Endothelial cell (in vitro differentiated cells): ENCODE data around the gene TBC1D5. TPM values are rescaled to one million over a fixed set of nuclear protein-coding genes. Genes with fewer than 3 reads are reported as not detected.

Experiments used
- DNase-seq: peaks from one replicate; pipeline ENCODE4 v3.0.0; 2021; ENCODE audit warnings: low spot score
- H3K27ac Mint-ChIP-seq: one replicate; pipeline ENCODE4 v1.8.0; 2021; ENCODE audit warnings: mixed read lengths, inconsistent platforms; ENCODE audit not compliant: unreplicated experiment
- H3K27me3 Mint-ChIP-seq: one replicate; pipeline ENCODE4 v1.8.0; 2021; ENCODE audit warnings: mild to moderate bottlenecking, moderate library complexity, mixed read lengths, inconsistent platforms; ENCODE audit not compliant: unreplicated experiment
- H3K36me3 Mint-ChIP-seq: one replicate; pipeline ENCODE4 v1.8.0; 2021; ENCODE audit warnings: mild to moderate bottlenecking, low read depth, mixed read lengths, inconsistent platforms; ENCODE audit not compliant: unreplicated experiment
- H3K4me1 Mint-ChIP-seq: one replicate; pipeline ENCODE4 v1.8.0; 2021; ENCODE audit warnings: mild to moderate bottlenecking, mixed read lengths, inconsistent platforms; ENCODE audit not compliant: unreplicated experiment
- H3K4me3 Mint-ChIP-seq: one replicate; pipeline ENCODE4 v1.8.0; 2021; ENCODE audit warnings: mild to moderate bottlenecking, mixed read lengths, inconsistent platforms; ENCODE audit not compliant: unreplicated experiment
- H3K9me3 Mint-ChIP-seq: one replicate; pipeline ENCODE4 v1.8.0; 2021; ENCODE audit warnings: mixed read lengths, inconsistent platforms; ENCODE audit not compliant: unreplicated experiment
- total RNA-seq: library from RNA; stranded (reverse); fragmentation: NEBNext Ultra II Directional; extraction: Animal tissue kit (Norgen Biotek cat#: 25700); gene quantifications from one replicate; pipeline ENCODE4 v1.2.1, GENCODE V29; 2021; ENCODE audit not compliant: unreplicated experiment
- TF ChIP-seq, protein P1 (sequence below): fragments of 200-600 bp; sonication (generic); IDR thresholded peaks from one replicate; pipeline ENCODE4 v1.5.0; 2021; ENCODE audit warnings: antibody characterized with exemption; ENCODE audit not compliant: unreplicated experiment

TBC1D5 gene
- total RNA-seq, 1 donor from 2014 or later: 48.2 TPM

DNA sequence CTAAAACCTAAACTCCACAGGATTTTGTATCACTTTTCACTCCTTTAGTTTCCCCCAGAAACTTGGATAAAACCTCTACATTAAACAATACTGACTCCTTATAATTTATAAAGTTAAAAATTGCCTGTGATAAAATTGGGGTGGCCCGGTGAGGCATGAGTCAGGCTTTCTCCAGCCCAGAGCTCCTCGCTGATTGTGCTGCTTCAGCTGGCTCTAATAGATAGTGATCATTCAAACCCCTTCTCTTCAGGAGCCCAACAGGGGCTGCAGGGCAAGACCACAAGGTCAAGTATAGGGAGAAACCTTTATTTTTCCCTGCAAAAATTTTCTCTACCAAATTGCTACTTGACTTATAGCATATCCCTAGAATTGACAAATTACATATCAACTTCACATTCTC lies 549.4 kb downstream of the TBC1D5 start:
- TF ChIP-seq, protein P1, sequence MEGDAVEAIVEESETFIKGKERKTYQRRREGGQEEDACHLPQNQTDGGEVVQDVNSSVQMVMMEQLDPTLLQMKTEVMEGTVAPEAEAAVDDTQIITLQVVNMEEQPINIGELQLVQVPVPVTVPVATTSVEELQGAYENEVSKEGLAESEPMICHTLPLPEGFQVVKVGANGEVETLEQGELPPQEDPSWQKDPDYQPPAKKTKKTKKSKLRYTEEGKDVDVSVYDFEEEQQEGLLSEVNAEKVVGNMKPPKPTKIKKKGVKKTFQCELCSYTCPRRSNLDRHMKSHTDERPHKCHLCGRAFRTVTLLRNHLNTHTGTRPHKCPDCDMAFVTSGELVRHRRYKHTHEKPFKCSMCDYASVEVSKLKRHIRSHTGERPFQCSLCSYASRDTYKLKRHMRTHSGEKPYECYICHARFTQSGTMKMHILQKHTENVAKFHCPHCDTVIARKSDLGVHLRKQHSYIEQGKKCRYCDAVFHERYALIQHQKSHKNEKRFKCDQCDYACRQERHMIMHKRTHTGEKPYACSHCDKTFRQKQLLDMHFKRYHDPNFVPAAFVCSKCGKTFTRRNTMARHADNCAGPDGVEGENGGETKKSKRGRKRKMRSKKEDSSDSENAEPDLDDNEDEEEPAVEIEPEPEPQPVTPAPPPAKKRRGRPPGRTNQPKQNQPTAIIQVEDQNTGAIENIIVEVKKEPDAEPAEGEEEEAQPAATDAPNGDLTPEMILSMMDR: no peak
- Mint-ChIP-seq H3K4me1 (peaks cover 27% of the 10 kb centered on the region), H3K27ac (peak overlapping the region; percentile 90), H3K9me3 (no peaks in the 10 kb centered on the region), H3K27me3 (no peaks in the 10 kb centered on the region), H3K36me3 (no peaks in the 10 kb centered on the region), H3K4me3 (no peak overlapping the region)
- no peak for DNase-seq

DNA sequence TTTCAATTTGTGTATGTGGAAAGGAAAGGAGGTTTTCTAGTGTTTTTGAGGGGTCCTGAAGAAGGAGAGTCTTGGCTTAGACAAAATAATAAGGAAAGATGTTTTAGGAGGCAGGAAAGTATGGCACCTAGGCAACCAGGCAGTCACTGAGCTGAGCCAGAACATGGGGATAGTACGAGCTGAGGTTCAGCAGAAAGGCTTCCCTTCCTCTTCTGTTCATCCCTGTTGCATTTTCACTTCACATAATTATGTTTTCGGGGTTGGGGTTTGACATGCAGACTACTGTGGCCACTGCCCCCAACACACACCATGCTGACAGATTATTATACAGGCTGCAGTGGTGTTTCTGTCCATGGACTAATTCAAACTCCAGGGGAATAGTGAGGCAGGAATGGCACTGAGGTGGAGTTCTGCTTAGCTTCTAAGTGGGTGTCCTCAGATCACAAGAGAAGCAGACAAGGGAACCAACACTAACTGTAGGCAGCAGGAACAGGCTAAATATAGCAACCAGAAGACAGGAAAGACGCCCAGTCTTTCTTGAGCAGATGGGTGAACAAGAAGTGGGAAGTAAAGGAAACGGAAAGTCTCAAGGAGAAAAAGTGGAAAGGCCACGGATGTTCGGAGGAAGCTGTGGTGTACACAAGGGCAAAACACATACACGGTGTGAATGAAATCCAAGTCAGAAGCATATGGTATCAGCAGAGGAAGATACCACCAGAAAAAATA lies 551.9 kb downstream of the TBC1D5 start:
- Mint-ChIP-seq H3K36me3 (no peaks in the 10 kb centered on the region), H3K27ac (peak overlapping the region; percentile 83), H3K9me3 (no peaks in the 10 kb centered on the region), H3K27me3 (no peaks in the 10 kb centered on the region), H3K4me1 (peaks cover 25% of the 10 kb centered on the region), H3K4me3 (no peak overlapping the region)
- TF ChIP-seq, protein P1: no peak
- no peak for DNase-seq

DNA sequence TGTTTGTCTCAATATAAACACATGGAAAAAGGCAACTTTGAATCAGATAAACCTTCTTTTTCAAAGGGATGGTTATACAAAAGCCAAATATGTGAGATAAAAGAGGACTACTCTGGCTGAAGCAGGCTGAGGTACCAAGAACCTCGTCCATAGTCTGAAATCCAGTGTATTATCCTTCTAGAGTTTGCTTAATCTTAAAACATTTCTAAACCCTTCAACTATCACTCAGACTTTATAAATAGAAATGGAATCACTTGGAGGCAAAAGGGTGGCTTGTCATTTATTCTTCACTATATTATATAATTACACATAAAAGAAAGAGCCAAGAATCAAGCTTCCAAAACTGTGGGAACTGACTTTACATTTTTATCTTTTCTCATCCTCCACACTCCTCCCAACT lies 554.1 kb downstream of the TBC1D5 start:
- H3K4me3 Mint-ChIP-seq: no peak overlapping the region
- DNase-seq: no peak
- TF ChIP-seq, protein P1: no peak
- H3K27me3 Mint-ChIP-seq: no peaks in the 10 kb centered on the region
- peaks cover 25% of the 10 kb centered on the region for H3K4me1 Mint-ChIP-seq
- H3K27ac Mint-ChIP-seq: no peak overlapping the region
- H3K36me3 Mint-ChIP-seq: no peaks in the 10 kb centered on the region
- no peaks in the 10 kb centered on the region for H3K9me3 Mint-ChIP-seq

DNA sequence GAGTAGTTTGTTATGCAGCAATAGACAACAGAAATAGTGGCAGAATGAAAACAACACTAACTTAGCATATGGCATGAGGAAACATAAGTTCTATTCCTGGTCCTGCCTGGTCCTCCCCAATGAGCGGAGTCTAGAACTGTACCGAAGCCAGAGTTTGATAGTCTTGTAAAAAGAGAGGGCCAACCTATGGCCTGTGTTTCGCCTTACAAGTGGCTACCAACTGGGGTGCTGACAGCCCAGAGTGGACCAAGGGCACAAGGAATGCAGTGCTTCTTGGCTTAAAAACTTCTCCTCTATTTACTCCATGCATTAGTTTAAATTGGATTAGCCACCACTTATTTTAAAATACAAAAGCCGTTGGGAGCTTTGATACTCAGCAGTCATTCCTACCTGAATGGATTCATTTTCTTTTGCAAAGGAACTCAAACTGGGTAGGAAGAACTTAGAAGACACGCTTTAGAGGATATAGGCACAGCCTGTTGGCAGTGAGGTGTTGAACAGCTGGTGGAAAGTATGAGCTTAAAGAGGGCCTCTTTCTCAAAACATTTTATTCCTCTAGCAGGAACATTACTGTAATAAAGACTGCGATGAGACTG lies 554.7 kb downstream of the TBC1D5 start:
- H3K27ac Mint-ChIP-seq: no peak overlapping the region

More for the DNA sequence above, 554.7 kb downstream of the TBC1D5 start:
- peaks cover 18% of the 10 kb centered on the region for H3K4me1 Mint-ChIP-seq
- TF ChIP-seq, protein P1: no peak
- H3K4me3 Mint-ChIP-seq: no peak overlapping the region
- H3K9me3 Mint-ChIP-seq: no peaks in the 10 kb centered on the region
- DNase-seq: no peak
- no peaks in the 10 kb centered on the region for H3K27me3 Mint-ChIP-seq
- H3K36me3 Mint-ChIP-seq: no peaks in the 10 kb centered on the region
